ENCODE data around the gene MET.

- TF ChIP-seq CTCF (IDR thresholded peaks at IDR 0.05 in 2 of 3, conservative IDR thresholded peaks at IDR 0.05 in 1 of 3; ENCODE audit: borderline replicate concordance in 1 of 3, insufficient read depth in 1 of 3, low read depth in 2 of 3, low read length in 2 of 3): no peak
- TF ChIP-seq EZH2phosphoT487 (IDR thresholded peaks at IDR 0.05; ENCODE audit: borderline replicate concordance): no peak
- no peak for TF ChIP-seq MAX (IDR thresholded peaks at IDR 0.05)
Observed at GRCh38 chr7:116630357-116630756, 41.6 kb upstream of the MET start.

All from HCT116 (cell line).